A673 (cell line): ENCODE results near the gene ESRRA.

Experiments
- CTCF ChIP-seq: fragments of 300-800, 200-600 bp; sonication (generic); conservative IDR thresholded peaks from 2 replicates; pipeline ENCODE4 v1.5.1; 2017; ENCODE audit warnings: low read depth, mild to moderate bottlenecking, antibody characterized with exemption, low read length, moderate library complexity, mixed read lengths
- EZH2 ChIP-seq: fragments of 200-600 bp; sonication (generic); IDR thresholded peaks from 2 replicates; pipeline ENCODE4 v1.6.1; 2017; ENCODE audit warnings: borderline replicate concordance, low read depth, mild to moderate bottlenecking, mixed read lengths, antibody characterized with exemption, low read length; ENCODE audit not compliant: poor library complexity, severe bottlenecking

GRCh38 chr11:64321533-64321932 lies 16.2 kb downstream of the ESRRA start:
- TF ChIP-seq CTCF: no peak
- no peak for TF ChIP-seq EZH2
